NCI-H1105 (cell line): ENCODE results near the gene CTSZ.
"Not testable (repeated sequence)": the region's sequence is repeated elsewhere in the genome, so short reads cannot be mapped to it uniquely, and the experiment has no call there.

ENCODE experiments used
- DNase-seq: peaks from one replicate; lab custom pipeline; 2025; lab: John Stamatoyannopoulos, UW

CTSZ gene

GRCh38 chr20:58978351-58979190 is 28.5 kb downstream of the CTSZ start:
- DNase-seq, result no peak

- DNase-seq, result no peak
Observed at GRCh38 chr20:58976061-58976730, 30.9 kb downstream of the CTSZ start.

GRCh38 chr20:58975353-58975752 is 31.7 kb downstream of the CTSZ start:
- no peak for DNase-seq

GRCh38 chr20:58973866-58974265 is 33.2 kb downstream of the CTSZ start:
- no peak for DNase-seq

GRCh38 chr20:58973179-58973578 is 33.9 kb downstream of the CTSZ start:
- no peak for DNase-seq

- no peak for DNase-seq
Observed at GRCh38 chr20:58971429-58971828, 35.6 kb downstream of the CTSZ start.

GRCh38 chr20:58970146-58970545 is 36.9 kb downstream of the CTSZ start:
- DNase-seq, result no peak

- no peak for DNase-seq
Observed at GRCh38 chr20:58969439-58969838, 37.6 kb downstream of the CTSZ start.

- DNase-seq, result no peak
Observed at GRCh38 chr20:58967652-58968429, 39.2 kb downstream of the CTSZ start.

GRCh38 chr20:58965270-58966064 is 41.6 kb downstream of the CTSZ start:
- DNase-seq, result no peak

GRCh38 chr20:58963922-58964321 is 43.1 kb downstream of the CTSZ start:
- DNase-seq, result not testable (repeated sequence)

GRCh38 chr20:58963060-58963584 is 43.9 kb downstream of the CTSZ start:
- DNase-seq, result no peak

GRCh38 chr20:58959652-58960051 is 47.4 kb downstream of the CTSZ start:
- no peak for DNase-seq

GRCh38 chr20:58956078-58956477 is 51.0 kb downstream of the CTSZ start:
- DNase-seq, result no peak

GRCh38 chr20:58953050-58953449 is 54.0 kb downstream of the CTSZ start:
- DNase-seq, result no peak

GRCh38 chr20:58950603-58951002 is 56.5 kb downstream of the CTSZ start:
- no peak for DNase-seq

GRCh38 chr20:58947797-58948388 is 59.2 kb downstream of the CTSZ start:
- DNase-seq, result not testable (repeated sequence)

GRCh38 chr20:58945965-58946631 is 61.0 kb downstream of the CTSZ start:
- DNase-seq, result no peak
